Inflammatory macrophage treated with lipopolysaccharide for 4 hours (primary cell): ENCODE results near the gene ATP8A2.
A peak's percentile ranks its signal among the peaks of the same experiment; 100 is the strongest.
"Not testable (repeated sequence)": the region's sequence is repeated elsewhere in the genome, so short reads cannot be mapped to it uniquely, and the experiment has no call there.

Source experiments
- DNase-seq: peaks from one replicate; pipeline ENCODE4 v3.0.0-alpha.2; 2020

ATP8A2 gene

DNA sequence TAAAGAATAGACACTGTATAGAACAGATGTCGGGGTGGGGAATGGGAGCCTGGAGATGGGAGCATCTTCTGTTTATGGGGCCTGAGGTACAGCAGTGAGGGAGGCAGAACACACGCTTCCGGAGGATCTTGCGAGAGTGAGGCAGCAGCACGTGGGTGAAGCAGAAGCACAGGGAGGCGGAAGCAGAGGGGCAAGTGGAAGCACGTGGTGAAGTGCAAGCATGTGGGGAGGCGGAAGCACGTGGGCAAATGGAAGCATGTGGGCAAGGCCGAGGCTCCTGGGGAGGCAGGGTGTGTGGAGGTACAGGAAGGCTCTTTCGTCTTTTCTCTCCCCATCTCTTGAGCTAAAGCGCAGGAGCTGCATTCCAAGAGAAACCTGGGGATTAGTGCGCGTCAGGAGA is 198.4 kb downstream of the ATP8A2 start:
- DNase-seq = no peak

DNA sequence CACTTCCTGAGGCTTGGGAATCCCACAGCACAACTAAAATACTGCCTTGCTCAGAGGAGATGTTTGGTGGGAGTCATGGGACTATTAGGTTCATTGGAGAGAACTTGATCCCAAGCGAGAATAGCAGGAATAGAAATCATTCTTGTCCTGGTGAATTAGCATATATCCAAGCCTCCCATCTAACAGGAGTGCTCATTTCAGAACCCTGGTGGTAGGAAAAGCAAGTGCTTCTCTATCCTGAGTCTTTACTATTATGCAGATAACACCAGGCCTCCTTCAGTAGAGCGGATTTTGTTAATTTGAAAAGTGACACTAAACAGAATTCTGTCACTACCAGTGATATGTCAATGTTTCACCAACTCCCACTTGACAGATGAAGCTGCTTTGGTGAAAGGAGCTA is 199.5 kb downstream of the ATP8A2 start:
- DNase-seq = no peak

DNA sequence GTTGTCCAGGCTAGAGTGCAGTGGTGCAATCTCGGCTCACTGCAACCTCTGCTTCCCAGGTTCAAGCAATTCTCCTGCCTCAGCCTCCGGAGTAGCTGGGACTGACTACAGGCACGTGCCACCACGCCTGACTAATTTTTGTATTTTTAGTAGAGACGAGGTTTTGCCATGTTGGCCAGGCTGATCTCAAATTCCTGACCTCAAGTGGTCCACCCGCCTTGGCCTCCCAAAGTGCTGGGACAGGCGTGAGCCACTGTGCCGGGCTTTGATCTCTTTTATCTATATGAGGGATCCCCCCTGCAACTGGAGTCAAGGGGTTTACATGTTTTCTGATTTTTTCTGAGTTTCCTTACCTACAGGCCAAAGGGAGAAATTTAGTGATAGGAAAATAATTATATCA is 200.4 kb downstream of the ATP8A2 start:
- not testable (repeated sequence) for DNase-seq

DNA sequence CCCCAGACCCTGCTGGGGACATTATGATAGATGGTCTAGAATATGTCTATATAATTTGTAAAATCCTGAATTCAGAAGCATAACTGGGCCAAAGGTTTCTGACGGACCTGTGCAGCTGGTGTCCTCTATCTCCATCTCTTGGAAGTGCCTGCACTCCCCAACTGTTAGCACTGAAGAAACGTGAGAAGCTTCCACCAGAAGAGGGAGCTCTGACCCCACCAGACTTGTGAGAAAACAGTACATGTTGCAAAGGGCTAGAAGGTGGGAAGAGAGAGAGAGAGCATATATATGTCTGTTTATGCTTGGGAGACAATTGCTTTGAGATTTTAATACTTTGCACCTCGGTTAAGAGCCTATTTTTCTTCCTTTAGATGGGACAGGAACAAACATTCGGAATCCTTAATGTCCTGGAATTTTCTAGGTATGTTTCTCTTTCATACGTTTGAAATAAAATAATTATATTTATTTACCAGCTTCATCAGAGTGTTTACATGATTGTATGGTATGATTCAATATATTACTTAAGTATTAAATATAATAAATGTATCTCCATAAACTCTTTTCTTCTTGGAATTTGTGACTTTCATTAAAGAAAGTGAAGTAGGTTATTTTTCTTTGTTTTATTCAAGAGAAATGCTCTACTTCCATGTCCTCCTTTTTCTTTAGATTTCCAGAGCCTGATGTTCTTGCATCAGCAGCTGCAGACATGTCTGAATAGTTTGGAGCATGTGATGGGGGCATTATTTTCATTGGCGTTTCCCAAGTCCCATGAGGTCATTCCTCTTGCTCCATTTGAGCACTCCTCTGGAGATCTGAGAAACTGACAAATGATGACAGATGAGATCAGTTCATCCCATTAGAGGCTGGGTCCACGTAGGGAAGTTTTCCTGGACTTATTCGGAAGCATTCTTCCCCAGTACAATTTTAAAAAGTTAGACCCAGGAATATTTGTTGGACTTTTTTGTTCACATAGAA is 202.9 kb downstream of the ATP8A2 start:
- DNase-seq = peak; percentile 60

DNA sequence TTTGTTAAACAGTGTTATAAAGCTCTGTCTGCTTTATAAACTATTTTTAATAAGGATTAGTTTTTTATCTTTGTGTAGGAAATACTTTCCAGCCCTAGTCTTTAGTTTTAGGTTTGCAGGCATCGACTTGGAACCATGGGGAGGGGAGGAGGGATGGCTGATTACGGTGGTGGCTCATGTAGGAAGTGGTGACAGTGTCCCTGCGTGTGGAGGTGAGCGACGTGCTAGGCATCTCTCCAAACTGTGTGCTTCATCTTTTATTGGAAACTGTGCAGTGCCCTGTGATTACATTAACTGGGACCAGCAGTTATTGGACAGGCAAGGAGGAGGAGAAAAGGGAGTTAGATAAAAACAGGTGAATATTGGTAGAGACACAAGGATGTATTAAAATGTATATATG is 203.8 kb downstream of the ATP8A2 start:
- no peak for DNase-seq

DNA sequence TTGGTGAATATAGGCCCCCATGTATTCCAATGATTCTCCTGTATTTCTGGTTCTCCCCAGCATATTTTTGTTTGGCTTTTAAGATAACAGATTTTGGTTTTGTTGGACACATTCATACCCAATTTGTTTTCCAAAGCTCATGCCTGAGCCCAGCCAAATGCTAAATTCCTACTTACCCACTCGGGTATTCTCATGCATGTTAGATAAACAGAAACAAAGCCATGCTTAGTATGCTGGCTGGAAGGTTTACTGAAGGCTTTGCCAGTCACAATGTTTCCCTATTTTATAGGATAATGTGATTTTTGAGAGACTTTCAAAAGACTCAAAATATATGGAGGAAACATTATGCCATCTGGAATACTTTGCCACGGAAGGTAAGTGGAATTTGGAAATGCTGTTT is 206.8 kb downstream of the ATP8A2 start:
- DNase-seq = no peak

DNA sequence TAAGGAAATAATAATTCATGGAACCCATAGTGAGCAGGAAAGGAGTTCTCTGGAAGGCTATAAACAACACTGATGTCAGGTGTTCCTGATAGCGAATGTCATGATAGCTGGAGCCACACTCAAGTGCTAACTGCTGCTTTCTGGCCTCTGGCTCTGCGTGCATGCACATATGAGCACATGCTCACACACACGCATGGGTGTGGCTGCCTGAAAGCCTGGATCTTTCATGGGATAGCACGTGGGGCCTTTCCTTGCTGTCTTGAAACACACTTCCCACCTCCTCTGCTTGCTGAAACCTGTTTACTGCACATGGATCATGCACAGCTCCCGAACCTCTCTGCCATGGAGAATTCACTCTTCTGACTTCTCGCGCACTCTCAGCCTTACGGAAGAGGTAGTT is 207.4 kb downstream of the ATP8A2 start:
- DNase-seq = no peak

DNA sequence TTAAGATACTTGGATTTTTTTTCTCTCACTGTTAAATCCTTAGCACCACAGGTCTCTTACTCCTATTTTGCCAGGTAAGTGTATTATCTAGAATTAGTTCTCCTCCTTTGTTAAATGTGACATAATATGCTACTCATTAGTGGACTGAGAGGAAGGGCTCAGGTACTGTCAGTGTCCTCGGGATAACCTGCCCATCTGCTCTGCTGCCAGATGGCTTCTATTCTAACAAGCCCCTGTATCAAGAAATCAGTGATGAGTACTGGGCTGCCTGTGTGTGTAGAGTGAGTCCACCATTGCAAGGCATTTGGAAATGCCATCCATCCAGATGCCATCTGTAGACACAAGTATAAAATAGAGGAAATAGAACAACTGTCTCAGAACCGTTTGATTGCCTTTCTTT is 209.6 kb downstream of the ATP8A2 start:
- no peak for DNase-seq

DNA sequence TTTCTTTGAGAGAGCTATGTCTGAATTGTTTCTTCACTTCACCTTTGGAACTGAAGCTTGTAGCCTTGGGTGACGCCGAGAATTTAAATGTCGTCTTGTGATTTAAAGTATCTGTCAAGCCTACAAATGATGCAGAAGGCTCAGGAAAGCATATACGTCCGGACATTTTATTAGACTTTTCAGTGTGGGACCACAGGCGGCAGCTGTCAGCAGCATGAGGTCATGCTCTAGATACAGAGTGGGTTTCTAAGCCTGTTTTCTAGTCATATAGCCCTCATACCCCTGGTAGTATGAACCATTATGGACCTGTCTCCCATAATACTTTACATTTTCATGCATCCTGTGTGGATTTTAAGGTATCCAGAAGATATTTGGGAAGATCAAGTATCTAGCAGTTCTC is 212.3 kb downstream of the ATP8A2 start:
- no peak for DNase-seq

DNA sequence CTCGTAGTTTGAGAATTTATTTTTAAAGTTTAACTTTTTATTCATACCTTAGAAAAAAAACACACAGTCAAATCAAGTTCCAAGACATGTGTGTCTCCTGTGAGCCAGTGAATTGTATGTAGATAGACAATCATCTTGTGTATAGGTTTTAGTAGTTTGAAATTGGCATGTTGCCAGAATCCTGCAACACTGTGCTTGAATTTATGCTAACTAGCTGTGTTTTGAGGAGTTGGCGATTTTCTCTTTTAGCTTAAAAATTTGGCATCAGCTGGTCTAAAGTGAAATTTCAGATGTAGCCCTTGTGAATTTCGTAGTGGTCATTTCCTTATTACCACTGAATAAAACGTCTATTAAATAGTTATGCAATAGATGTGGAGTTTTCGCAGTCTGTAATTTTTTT is 213.2 kb downstream of the ATP8A2 start:
- DNase-seq = no peak

DNA sequence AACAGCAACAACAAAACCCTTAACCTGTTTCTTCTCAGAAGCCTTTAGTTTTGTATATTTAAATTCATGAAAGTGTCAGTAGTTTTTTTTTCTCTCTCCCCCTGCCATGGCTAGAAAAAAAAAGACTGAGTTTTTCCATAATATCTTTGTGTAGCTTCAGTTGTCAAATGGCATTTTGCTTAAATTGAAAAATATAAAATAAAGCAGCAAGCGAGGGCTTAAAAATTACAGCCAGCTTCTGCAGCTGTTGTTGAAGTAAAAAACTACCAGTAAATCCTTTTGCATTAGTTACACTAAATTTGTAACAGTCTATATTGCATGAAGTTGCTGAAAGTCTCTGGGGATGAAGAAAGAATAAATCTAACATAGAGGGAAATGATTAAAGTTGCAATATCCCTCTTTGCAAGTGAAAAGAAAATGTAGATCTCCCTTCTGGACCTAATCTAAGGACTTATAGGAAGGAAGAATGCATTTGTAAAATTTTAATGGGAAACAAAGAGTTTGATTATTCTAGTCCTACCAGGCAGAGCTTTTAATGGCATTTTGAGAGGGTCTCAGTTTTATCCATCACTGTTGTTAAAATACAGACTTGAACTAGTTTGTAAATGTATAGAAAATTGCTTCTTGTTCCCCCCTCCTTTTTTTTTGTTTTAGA is 215.7 kb downstream of the ATP8A2 start:
- DNase-seq = no peak

DNA sequence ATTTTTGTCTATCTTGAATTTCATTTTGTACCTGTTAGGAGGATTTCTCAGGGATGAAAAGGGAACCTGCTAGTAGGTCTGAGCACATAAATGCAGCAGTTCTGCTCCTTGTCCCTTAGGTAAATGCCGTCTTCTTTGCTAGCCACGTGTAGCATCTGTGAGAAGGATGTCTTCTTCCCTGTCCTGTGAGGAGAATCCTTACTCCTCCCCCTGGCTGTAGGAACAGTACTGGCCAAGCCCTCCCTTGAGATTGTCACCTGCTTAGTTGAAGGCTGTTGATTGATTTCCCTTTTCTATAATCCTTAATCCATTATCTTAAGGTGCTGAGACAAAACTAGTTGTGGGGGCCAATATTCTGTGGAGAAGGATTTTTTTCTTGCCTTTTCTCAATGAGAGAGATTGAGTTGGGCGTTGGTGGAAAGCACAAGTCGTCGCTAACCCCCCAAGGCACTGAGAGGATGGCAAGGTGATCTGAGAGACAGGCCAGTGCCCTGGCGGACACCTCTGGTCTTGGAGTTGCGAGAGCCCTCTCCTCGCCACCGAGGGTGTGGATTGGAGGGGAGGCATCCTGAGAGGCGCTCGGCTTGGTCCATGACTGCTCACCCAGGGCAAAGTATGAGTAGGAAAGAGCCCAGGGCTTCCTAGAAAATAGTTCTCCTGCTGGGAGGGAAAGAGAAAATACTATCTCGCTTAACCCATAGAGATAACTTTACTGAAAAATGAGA is 216.7 kb downstream of the ATP8A2 start:
- no peak for DNase-seq

DNA sequence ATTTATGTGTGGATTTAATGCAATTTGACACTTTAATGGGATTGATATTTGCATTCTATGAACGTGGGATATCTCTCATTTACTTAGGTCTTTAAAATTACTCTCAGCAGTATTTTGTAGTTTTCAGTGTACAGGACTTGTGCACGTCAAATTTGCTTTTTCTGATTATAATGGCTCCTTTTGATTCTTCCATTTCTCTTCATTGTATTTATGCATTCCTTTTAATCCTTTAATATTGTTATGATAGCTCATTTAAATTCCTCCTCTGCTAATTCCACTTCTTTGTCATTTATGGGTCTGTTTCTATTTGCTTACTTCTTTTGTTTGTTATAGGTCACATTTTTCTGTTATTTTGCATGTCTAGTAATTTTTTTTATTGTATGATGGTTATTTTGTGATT is 226.6 kb downstream of the ATP8A2 start:
- DNase-seq = no peak

DNA sequence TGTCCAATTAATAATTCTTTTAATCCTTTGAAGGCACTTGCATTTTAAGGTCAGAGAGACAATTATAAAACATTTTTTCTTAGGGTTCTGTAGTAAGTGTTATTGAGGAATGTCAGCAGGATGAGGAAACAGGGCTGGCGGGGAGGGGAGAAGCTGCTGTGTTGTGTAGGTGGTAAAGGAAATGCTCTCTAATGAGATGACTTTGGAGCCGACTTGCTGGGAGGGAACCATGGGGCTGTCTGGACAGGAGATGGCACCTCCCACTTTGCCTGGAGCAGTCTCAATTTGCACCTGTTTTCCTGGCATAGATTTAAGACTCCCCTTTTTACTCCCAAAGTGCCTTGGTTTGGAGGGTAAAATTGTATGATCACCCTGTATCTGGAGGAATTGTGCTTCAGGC is 230.4 kb downstream of the ATP8A2 start:
- no peak for DNase-seq

DNA sequence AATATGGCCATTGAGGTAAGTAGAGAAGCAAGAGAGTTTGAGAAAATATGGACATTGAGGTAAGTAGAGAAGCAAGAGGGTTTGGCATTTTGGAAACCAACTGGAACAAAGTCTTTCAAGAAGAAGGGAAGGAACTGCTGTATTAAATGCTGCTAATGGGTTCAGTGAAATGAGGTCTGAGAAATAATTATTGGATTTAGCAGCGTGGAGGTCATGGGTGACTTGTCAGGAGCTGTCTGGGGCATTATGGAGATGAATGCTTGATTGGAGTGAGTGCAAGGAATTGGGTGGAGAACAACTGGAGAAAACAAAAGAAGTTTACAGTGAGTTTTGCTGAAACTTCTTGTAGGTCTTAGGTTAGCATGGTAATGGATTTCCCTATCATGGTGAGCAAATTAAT is 232.3 kb downstream of the ATP8A2 start:
- no peak for DNase-seq

DNA sequence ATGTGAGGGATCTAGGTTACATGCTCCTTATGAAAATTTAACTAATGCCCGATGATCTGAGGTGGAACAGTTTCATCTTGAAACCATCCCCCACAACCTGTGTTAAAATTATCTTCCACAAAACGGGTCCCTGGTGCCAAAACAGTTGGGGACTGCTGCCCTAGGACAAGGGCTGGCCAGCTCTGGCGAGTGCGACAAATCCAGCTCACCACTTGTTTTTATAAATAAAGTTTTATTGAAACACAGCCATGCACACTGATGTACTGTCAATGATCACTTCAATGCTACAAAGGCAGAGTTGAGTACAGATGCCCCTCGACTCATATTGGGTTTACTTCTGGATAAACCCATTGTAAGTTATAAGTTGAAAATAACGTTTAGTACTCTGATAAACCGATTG is 235.3 kb downstream of the ATP8A2 start:
- DNase-seq = no peak

DNA sequence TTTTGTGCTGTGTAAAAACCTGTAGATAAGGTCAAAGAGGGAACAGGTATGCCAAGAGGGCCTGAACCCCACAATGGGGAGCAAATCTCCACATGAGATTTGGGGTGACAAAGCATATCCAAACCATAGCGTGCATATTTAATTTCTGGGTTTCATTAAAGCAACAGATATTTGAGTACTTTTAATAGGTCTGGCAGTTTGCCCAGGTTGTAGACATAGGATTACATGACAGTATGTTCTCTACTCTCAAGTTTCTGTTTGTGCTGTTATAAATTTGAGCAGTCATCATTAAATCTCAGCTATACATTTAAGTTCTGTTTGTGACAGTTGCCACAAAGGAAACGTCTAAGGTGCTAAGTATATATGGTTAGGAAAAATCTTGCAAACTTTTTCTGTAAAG is 236.4 kb downstream of the ATP8A2 start:
- DNase-seq = no peak

DNA sequence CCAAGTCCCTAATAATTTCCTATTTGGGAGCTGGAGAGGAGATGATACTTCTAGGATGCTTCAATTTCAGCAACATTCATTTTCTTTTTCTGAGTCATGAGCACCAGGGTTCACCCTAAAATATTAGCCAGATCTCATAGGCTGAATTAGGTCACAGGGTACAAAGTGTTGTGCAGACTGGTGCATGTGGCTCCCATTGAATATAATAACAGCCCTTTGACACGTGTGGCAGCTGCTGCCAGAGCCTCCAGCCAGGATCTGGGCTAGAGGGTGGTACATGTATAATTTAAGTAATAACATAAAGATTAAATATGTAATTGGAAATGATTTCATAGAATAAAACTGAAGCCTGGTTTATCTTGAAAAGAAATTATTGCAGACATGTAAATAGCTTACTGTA is 244.9 kb downstream of the ATP8A2 start:
- DNase-seq = no peak

DNA sequence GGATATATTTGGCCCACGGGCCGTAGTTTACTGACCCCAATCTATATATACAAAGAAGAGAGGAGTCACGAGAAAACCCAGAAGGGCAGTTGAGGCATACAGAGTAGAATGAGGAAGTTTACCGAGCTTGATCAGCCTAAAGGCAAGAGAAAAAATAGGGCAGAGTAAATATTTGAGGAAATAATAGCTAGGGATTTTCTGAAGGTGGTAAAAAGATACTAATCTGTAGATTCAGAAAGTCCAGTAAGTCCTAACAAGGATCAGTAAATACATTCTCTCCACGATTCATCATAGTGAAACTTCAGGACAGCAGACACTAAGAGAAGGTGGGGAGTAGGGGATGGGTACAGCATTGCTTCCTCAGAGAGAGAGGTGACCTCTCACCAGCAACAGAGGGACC is 248.1 kb downstream of the ATP8A2 start:
- no peak for DNase-seq

DNA sequence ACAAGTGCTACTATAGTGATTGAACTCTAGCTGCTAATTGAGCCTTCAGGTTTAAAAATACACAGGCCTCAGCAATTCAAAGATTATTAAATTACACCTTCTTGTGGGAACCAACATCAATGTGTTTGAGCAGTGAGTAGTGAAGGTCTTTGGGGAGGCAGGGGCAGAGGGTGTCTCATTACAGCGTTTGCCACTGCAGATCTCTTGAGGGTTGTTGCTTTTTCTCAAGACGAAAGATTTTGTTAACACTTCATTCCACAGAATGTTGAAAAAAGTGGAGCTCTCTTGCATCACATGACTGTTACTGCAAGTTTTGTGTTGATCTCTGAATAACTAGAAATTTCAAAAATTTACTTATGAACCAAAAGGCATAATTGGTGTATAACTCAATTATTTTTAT is 253.6 kb downstream of the ATP8A2 start:
- no peak for DNase-seq

DNA sequence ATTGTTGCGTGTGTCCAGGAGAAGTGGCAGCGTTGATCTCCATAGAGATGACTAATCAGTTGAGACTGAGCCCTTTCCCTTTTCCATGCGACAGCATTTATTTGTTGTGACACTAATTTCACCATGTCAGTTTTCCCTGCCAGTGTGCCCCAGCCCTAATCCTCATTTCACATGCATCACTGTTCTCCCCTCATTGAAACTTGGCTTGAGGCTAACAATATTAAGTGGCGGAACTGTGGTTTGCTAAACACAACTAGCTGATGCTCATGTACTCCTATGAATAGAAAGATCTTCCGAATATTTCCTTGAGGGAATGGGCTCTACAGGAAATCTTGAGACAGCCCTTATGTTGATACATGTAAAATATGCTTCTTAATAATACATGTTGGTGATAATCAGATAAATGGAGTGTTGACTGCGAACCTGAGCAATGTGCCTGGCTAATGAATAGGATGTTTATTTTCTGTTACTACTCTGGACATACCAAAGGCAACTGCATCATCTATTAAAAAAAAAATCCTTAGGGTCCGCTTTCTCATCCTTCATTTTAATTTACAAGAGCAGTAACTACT is 258.6 kb downstream of the ATP8A2 start:
- no peak for DNase-seq

DNA sequence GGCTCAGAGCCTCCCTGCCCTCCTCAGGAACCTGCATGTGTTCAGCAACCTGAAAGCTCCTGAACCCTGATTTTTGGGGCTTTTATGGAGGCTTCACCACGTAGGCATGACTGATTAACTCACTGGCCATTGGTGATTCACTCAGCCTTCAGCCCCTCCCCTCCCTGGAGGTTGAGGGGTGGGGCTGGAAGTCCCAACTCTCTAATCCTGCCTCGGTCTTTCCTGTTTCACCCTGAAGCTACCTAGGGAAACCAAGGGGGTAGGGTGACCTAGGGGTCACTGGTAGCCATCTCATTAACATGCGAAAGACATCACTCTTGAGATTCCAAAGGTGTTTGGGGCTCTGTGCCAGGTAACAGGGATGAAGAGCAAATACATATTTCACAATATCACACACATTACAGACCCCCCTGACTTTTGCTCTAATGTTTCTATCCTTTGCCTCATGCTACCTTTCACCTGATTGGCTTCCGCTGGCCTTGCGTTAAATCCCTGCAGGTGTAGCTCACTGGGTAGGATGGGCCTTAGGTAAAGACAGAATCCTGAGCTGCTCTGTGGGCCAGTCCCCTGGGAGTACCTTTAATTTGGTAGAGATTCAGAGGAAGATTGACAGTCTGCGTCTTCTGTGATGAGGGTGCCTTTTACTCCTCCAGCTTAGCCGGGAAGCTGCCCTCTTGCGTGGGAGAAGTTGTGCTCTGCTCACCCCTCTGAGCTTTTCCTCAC is 260.6 kb downstream of the ATP8A2 start:
- DNase-seq = no peak

DNA sequence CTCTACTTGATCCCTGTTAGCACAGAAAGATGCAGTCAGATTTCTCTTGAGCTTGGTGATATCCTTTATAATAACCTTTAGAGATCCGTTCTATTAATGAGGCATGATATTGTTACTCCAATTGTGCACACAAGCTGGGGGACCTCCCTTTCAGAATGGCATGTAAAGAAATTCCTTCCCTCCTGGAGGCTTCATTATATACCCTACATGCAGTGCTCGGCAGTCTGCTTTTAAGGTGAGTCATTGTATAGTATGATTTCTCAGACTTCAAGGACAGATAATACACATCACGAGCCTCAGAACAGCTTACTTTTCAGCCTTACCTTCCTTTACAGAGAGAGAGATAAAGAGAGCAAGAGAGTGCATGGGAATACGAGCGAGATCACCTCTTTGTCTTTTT is 261.3 kb downstream of the ATP8A2 start:
- DNase-seq = no peak
